Adipocyte (in vitro differentiated cells): ENCODE data around the gene MEGF6.

Experiments
- DNase-seq: peaks from one replicate; pipeline ENCODE4 v3.0.0-alpha.2; 2015; ENCODE audit warnings: low read depth
- H3K27me3 ChIP-seq: replicated peaks from 2 replicates; pipeline ENCODE4 v1.7.0; 2013; ENCODE audit warnings: mild to moderate bottlenecking, low read length, moderate library complexity; ENCODE audit not compliant: control insufficient read depth, insufficient read depth
- H3K36me3 ChIP-seq: 2 replicates; pipeline ENCODE4 v1.7.0; 2013; ENCODE audit warnings: low read length, mild to moderate bottlenecking, moderate library complexity; ENCODE audit not compliant: control insufficient read depth, insufficient read depth, severe bottlenecking
- H3K4me1 ChIP-seq: 2 replicates; pipeline ENCODE4 v1.7.0; 2013; ENCODE audit warnings: mild to moderate bottlenecking, low read length, moderate library complexity; ENCODE audit not compliant: control insufficient read depth, insufficient read depth
- H3K4me3 ChIP-seq: 2 replicates; pipeline ENCODE4 v1.7.0; 2013; ENCODE audit warnings: mild to moderate bottlenecking, low read length, moderate library complexity
- H3K9ac ChIP-seq: 2 replicates; pipeline ENCODE4 v1.7.0; 2013; ENCODE audit warnings: mild to moderate bottlenecking, low read length, moderate library complexity
- H3K9me3 ChIP-seq: 2 replicates; pipeline ENCODE4 v1.7.0; 2013; ENCODE audit warnings: mild to moderate bottlenecking, low read length, moderate library complexity; ENCODE audit not compliant: control insufficient read depth

Gene MEGF6

GRCh38 chr1:3641816-3642215, 30.5 kb upstream of the MEGF6 start:
- Histone ChIP-seq H3K9ac (no peak overlapping the region), H3K9me3 (no peaks in the 10 kb centered on the region), H3K4me1 (no peaks in the 10 kb centered on the region), H3K4me3 (no peak overlapping the region), H3K27me3 (no peaks in the 10 kb centered on the region), H3K36me3 (peaks cover 36% of the 10 kb centered on the region)
- DNase-seq = no peak

DNA sequence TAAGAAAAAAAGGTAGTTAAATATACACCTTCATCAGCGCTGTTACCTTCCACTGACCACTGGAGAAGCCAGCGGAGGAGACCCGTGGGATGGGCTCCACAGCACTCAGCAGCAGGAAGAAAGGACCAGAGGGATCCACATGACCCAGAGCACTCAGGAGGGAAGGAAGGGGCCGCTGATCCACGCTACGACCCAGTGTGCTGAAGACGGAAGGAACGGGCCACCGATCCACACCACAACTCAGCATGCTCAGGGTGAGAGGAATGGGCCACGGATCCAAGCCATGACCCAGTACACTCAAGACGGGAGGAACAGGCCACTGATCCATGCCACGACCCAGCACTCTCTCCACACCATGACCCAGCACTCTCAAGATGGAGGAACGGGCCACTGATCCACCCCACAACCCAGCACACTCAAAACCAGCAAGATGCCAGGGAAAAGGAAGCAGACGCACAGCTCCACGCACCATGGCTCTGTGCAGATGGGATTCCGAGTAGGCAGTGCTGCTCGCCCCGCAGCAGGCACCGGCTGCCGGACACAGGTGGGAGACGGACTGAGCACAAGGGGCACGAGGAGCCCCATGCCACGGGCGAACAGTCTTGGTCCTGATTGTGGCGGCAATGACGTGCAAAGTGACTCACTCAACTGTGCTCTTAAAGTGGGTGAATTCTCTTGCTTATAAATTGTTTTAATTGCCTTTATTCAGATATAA, 29.9 kb upstream of the MEGF6 start:
- Histone ChIP-seq H3K9me3 (no peaks in the 10 kb centered on the region), H3K4me1 (no peaks in the 10 kb centered on the region), H3K4me3 (no peak overlapping the region), H3K9ac (no peak overlapping the region), H3K27me3 (no peaks in the 10 kb centered on the region), H3K36me3 (peaks cover 36% of the 10 kb centered on the region)
- DNase-seq = no peak

DNA sequence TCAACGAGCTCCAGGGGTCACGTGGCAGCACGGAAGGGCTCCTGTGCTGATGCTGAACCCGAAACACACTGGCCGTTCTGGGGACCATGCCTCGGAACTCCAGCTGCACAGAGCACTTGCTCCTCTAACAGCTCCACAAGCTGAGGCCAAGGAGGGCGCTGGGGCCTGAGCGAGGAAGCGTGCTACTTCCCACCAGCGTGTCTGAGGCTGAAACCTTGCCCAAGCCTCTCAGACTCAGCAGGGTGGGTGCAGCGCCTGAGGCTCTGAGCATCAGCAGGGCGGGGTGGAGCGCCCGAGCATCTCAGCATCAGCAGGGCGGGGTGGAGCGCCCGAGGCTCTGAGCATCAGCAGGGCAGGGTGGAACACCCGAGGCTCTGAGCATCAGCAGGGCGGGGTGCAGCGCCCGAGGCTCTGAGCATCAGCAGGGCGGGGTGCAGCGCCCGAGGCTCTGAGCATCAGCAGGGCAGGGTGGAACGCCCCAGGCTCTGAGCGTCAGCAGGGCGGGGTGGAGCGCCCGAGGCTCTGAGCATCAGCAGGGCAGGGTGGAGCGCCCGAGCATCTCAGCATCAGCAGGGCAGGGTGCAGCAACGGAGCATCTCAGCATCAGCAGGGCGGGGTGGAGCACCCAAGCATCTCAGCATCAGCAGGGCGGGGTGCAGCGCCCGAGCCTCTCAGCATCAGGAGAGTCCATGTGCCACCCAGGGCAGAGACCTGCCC, 29.0 kb upstream of the MEGF6 start:
- Histone ChIP-seq H3K4me3 (no peak overlapping the region), H3K36me3 (peaks cover 41% of the 10 kb centered on the region), H3K4me1 (no peaks in the 10 kb centered on the region), H3K9me3 (no peaks in the 10 kb centered on the region), H3K27me3 (no peaks in the 10 kb centered on the region), H3K9ac (no peak overlapping the region)
- no peak for DNase-seq

- no peaks in the 10 kb centered on the region for H3K27me3 ChIP-seq
- no peak for DNase-seq
- no peaks in the 10 kb centered on the region for H3K9me3 ChIP-seq
- H3K4me3 ChIP-seq = no peak overlapping the region
- H3K9ac ChIP-seq = no peak overlapping the region
- H3K4me1 ChIP-seq = no peaks in the 10 kb centered on the region
- peaks cover 43% of the 10 kb centered on the region for H3K36me3 ChIP-seq
These were observed 28.1 kb upstream of the MEGF6 start for GRCh38 chr1:3639397-3639911.

DNA sequence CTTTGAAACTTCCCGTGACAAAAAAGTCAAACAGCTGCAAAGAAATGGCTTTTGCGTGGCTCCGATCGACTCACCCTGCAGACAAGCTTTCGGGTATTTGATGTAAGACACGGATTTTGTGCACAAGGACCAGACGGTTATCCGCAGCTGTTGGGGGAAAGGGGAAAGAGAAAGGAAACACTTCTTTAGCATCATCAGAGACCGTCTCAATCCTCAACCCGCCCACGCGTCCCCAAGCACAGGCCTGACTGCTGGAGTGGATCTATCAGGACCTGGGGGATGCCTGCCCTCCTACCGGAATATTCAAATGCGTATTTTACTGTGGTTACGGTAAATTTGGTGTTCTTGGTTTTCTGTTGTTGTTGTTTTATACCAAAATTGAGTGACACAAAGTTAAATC, 27.4 kb upstream of the MEGF6 start:
- H3K27me3 ChIP-seq = no peaks in the 10 kb centered on the region
- H3K4me3 ChIP-seq = no peak overlapping the region
- peaks cover 47% of the 10 kb centered on the region for H3K36me3 ChIP-seq
- no peaks in the 10 kb centered on the region for H3K4me1 ChIP-seq
- no peak for DNase-seq
- H3K9ac ChIP-seq = no peak overlapping the region
- no peaks in the 10 kb centered on the region for H3K9me3 ChIP-seq

DNA sequence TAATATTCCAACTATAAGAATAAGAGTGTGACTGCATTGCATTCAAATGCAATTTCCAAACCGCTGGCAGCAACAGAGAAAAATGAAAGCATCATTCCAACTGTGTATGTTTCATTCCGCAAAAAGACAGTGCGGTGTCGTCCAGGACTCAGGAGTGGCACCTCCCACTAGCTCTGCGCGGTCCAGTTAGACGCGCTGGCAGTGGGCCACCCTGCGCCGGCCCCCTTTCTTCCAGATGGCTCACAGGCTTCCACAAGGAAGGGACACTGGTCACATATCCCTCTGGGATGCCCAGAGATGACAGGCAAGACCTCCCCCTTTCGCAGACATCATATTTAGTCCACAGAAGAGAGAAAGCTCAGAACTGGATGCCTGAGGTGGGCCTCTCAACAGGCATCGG, 26.7 kb upstream of the MEGF6 start:
- Histone ChIP-seq H3K4me3 (no peak overlapping the region), H3K9me3 (no peaks in the 10 kb centered on the region), H3K4me1 (no peaks in the 10 kb centered on the region), H3K36me3 (peaks cover 47% of the 10 kb centered on the region), H3K27me3 (no peaks in the 10 kb centered on the region), H3K9ac (no peak overlapping the region)
- DNase-seq = no peak

- H3K4me1 ChIP-seq = no peaks in the 10 kb centered on the region
- H3K36me3 ChIP-seq = peaks cover 53% of the 10 kb centered on the region
- H3K9me3 ChIP-seq = no peaks in the 10 kb centered on the region
- H3K4me3 ChIP-seq = no peak overlapping the region
- H3K27me3 ChIP-seq = no peaks in the 10 kb centered on the region
- H3K9ac ChIP-seq = no peak overlapping the region
- DNase-seq = no peak
These were observed 25.2 kb upstream of the MEGF6 start for GRCh38 chr1:3636531-3636930.

DNA sequence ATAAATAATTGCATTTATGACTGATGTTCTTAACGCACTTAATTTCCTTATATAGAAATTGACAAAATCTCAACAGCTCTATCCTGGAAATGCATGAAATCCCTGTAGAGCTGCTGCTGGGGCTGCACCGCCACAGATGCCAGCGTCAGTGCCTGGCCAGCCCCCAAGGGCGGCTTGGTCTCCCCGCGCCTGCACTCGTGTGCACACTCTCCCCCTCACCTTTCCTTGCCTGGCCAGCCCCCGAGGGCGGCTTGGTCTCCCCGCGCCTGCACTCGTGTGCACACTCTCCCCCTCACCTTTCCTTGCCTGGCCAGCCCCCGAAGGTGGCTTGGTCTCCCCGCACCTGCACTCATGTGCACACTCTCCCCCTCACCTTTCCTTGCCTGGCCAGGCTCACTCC, 24.8 kb upstream of the MEGF6 start:
- H3K4me3 ChIP-seq = no peak overlapping the region
- no peak overlapping the region for H3K9ac ChIP-seq
- DNase-seq = no peak
- peaks cover 54% of the 10 kb centered on the region for H3K36me3 ChIP-seq
- no peaks in the 10 kb centered on the region for H3K9me3 ChIP-seq
- no peaks in the 10 kb centered on the region for H3K4me1 ChIP-seq
- no peaks in the 10 kb centered on the region for H3K27me3 ChIP-seq

- Histone ChIP-seq H3K9me3 (no peaks in the 10 kb centered on the region), H3K4me3 (no peak overlapping the region), H3K27me3 (no peaks in the 10 kb centered on the region), H3K9ac (no peak overlapping the region), H3K36me3 (peaks cover 68% of the 10 kb centered on the region), H3K4me1 (no peaks in the 10 kb centered on the region)
- DNase-seq = no peak
These were observed 22.9 kb upstream of the MEGF6 start for GRCh38 chr1:3634059-3634800.

DNA sequence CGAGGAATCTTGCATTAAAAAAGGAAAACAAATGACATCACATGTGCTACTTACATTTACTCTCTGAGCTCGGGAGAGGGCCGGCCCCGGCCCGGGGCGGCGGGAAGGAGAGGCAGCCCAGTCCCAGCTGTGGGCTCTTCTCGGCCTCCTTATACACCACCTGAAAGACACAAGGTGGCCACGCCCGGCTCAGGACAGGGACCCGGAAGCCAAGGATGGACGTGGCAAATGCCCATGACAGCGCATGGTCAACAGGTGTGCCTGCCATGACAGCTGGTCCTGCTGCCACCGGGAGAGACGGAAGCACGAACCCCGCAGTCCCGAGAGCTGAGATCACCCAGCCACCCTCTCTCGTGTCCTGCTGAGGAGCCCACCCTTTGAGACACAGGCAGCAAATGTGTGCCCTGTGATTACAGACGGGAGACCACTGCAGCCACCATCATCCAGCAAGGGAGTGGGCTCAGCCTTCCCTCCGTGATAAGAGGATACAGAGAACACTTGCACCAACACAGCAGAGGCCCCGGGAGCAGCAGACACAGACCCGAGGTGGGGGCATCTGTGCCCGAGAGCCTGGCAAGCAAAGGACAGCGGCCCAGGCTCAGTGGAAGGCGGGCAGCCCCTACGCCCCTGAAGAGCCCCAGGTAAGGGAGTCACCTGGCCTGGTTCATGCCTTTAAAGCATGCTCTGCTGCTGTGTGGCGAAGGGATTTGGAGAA, 22.2 kb upstream of the MEGF6 start:
- H3K9me3 ChIP-seq = no peaks in the 10 kb centered on the region
- H3K27me3 ChIP-seq = no peaks in the 10 kb centered on the region
- peaks cover 75% of the 10 kb centered on the region for H3K36me3 ChIP-seq
- H3K9ac ChIP-seq = no peak overlapping the region
- DNase-seq = no peak
- H3K4me3 ChIP-seq = no peak overlapping the region
- H3K4me1 ChIP-seq = no peaks in the 10 kb centered on the region
